Ramos (cell line): Measurements from ENCODE around the gene KRT9.
"Not testable (repeated sequence)": the region's sequence is repeated elsewhere in the genome, so short reads cannot be mapped to it uniquely, and the experiment has no call there.

ENCODE experiments used
- in situ Hi-C: fragments of 300-500 bp; cut with MboI; formaldehyde crosslinking; loops from one replicate; pipeline ENCODE4 v1.14.3; 2022; ENCODE audit warnings: low sequenced_read_pairs; ENCODE audit not compliant: unreplicated experiment

The KRT9 gene

GRCh38 chr17:41580244-41580575, 8.4 kb upstream of the KRT9 start:
- in situ Hi-C loops, result no loop called here

- in situ Hi-C loops, result no loop called here
These were observed 7.8 kb upstream of the KRT9 start for GRCh38 chr17:41579484-41580243.

GRCh38 chr17:41578971-41579370, 7.1 kb upstream of the KRT9 start:
- in situ Hi-C loops, result no loop called here

DNA sequence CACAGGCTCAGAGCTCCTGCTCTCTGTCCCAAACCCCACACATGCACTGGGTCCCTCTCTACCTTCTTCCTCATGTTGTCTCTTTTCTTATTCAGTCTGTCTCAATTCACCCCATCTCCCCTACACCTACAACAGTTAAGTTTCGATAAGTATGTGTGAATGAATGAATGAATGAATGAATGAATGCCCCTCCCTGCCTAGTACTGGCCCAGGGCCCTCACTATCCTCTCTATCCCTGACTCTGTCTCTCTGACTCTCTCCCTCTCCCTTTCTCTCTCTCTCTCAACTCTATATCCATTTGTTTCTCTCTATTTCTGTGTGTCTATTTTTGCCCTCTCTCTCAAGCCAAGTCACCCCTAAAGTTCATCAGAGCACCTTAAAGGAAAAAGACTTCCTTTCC, 6.7 kb upstream of the KRT9 start:
- in situ Hi-C loops, result no loop called here

DNA sequence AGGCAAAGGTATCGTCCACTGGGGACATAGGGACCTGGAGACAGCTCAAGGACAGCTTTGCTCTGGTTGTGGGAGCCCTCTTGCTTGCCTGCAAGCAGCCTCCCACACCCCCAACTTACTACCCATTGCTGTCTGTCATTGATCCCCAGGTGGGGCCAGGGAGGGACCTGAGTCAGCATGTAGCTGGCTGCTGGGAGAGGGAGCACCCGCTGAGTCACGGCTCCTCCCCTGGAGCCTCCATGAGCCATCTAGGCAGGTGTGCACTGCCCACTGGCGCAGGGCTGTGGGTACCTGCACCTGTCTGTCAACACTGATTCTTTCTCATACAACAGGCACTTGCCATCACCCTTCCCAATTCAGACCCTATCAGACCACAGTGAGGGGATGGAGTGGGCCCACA, 4.9 kb upstream of the KRT9 start:
- in situ Hi-C loops, result not testable (repeated sequence)

GRCh38 chr17:41575336-41575735, 3.5 kb upstream of the KRT9 start:
- in situ Hi-C loops, result no loop called here

DNA sequence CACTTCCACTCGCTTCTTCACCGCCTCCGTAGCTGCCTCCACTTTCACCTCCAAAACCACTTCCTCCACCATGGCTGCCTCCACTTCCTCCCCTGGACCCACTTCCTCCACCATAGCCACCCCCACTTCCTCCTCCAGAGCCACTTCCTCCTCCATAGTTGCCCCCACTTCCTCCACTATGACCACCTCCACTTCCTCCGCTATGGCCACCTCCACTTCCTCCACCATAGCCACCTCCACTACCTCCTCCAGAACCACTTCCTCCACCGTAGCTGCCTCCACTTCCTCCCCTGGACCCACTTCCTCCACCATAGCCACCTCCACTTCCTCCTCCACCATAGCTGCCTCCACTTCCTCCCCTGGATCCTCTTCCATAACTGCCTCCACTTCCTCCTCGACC, 4.5 kb downstream of the KRT9 start:
- in situ Hi-C loops, result no loop called here

DNA sequence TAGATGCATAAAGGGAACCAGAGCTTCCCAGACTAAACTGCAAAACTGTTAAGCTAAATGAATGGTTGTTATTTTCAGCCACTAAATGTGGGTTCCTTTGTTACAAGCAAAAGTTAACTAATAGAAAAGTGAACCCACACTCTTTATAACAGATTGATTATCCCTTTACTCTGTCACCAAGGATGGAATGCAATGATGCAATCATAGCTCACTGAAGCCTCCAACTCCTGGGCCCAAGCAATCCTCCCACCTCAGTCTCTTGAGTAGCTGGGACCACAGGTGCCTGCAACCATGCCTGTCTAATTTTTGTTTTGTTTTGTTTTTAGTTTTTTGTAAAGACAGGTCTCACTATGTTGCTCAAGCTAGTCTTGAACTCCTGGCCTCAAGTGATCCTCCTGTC, 6.5 kb downstream of the KRT9 start:
- in situ Hi-C loops, result no loop called here

- in situ Hi-C loops, result no loop called here
These were observed 8.2 kb downstream of the KRT9 start for GRCh38 chr17:41563607-41564170.

- in situ Hi-C loops, result no loop called here
These were observed 10.3 kb downstream of the KRT9 start for GRCh38 chr17:41561554-41561953.

DNA sequence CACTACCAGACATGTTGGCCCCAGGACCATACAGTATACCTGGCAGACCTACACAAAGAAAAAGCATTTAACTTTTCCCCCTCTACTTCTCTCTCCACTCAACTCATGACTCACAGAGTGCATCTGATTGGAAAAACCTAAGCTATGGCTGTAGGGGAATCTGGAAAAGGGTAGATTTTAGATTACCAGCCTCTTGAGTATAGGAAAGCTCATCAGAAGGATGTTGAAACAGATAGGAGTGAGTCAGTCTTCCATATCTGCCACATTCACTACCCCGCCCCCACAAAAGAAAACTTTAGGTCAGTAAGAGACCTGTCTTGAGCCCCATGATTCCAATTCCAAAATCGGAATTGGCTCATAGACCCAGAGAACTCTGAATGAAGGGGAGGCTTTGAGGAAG, 12.3 kb downstream of the KRT9 start:
- in situ Hi-C loops, result no loop called here

GRCh38 chr17:41556931-41557330, 14.9 kb downstream of the KRT9 start:
- in situ Hi-C loops, result no loop called here

DNA sequence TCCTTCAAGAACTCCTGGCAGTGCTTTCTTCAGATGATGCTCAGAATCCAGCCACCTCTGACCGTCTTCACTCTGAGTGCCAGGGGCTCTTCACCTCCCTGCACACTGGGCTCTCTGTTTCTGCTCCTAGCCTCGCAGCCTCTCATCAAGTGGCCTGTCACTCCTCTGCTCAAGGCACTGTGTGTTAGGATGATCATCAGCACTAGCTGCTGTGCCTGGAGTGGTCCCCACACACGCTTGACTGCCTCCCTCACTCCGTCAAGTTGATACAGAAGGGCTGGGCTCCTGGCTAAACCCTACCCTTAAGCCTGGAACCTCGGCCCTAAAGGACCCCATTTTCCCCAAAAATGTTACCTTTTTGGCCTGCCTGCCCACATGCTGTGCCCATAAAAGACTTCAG, 15.6 kb downstream of the KRT9 start:
- in situ Hi-C loops, result no loop called here

GRCh38 chr17:41555105-41555887, 16.6 kb downstream of the KRT9 start:
- in situ Hi-C loops, result no loop called here

DNA sequence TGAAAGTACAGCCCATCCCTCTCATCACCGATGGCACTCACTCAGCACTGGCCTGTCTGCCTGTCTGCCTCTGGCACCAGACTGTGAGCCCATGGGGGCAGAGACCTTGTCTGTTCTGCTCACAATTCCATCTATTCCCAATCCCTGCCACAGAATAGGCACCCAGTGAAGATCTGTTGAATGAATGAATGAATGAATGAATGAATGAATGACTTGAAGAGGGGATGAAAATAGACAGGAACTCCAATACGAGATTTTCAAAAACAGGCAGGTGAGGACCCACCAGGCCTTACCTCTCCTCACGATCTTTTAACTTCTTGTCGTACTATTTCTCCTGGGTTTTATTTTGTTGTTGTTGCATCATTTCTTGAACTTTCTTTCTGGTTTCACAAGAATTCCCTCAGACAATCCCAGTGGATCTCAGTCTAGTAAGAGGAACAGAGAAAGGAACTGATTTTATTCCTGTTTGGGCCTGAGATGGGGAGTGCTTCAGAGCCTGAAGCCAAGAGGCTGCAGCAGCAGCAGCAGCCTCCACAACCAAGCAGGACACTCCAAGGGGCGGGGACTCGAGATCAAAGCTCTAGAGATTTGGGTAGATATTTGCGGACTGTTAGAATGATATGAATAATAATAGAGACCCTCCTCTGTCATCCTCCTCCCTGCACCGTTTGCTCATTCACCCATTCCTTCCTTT, 17.7 kb downstream of the KRT9 start:
- in situ Hi-C loops, result no loop called here

GRCh38 chr17:41553176-41553575, 18.7 kb downstream of the KRT9 start:
- in situ Hi-C loops, result no loop called here

DNA sequence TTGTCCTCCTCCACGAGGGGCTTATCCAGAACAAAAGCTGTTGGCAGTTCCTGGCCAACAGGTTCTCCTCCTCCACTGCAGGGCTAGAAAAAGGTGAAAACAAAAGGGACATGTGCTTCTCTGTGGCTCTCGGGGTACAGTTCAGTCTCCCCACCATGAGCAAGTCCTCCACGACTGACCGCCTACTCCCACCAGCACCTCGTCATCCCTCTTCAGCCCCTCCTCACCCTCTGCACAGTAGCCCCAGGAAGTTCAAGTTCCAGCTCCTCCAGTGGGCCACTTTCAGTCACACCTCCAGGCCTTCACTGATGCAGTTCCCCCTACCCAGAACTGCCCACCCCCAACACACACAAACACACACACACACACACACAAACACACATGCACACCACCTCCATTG, 19.4 kb downstream of the KRT9 start:
- in situ Hi-C loops, result no loop called here

GRCh38 chr17:41551365-41551764, 20.5 kb downstream of the KRT9 start:
- in situ Hi-C loops, result no loop called here

- in situ Hi-C loops, result no loop called here
These were observed 22.2 kb downstream of the KRT9 start for GRCh38 chr17:41549596-41550039.

GRCh38 chr17:41548844-41549595, 22.8 kb downstream of the KRT9 start:
- in situ Hi-C loops, result no loop called here
